ENCODE measurements around the gene RAI14.

The RAI14 gene

DNA sequence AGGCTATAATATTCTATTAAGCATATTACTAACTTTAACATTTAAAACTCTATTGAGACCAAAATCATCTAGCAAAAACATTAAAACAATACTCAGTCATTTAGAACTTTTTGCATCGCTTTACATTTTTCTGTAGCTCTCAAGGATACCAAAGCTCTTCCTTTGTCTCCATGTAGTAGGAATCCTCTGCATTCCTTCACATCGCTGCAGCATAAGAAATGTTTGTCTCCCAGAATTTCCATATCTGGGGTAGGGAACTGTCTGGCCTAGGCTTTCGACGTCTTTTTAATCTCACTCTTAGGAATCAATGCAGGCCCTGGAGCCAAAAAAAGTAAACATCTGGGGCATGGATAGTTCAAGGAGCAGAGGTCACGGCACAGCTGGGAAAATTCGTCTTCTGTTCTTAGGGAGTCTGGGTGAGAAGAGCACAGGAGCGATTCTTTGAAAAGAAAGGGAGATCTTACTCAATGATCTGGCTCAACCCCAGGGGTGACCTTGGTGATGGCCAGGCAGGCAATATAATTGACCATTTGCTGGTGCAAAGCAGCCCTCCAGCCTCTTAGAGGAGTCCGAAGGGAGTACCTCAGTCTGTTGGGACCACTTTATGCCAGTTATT, 23.2 kb upstream of the RAI14 start:
- no peak for DNase-seq (ENCODE audit: low read depth, low spot score)
- H3K4me3 ChIP-seq (ENCODE audit: low read length): no peak overlapping the region

DNA sequence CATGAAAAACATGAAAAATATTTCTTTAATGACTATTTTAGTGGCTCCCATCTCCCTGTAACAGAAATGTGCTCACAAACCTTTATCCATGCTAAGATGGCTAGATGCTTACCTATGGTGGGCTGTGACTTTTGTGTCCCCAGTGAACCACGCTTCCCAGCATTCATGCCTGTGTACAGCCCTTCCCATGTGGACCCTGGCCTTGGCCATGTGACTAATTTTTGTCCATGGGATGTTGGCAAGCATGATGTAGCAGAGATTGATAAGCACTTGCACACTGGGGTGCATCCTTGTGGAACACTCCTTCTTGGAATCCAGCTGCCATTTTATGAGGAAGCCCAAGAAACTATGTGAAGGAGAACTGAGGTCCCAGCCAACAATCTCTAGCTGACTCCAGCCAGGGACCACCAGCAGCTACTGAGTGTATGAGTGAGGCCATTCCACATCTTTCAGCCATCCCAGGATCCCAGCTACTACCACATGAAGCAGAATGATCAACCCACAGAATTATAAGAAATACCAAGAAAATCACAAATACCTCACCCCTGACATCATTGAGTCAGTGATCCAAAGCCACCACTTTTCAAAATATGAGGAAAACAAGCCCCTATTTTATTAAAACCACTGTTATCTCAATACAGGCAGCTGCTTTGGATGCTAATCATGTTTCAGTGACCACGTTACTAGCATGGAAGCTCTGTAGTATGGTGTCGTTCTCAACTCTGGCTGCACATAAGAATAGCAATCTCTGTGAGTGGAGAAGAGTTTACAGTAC, 16.1 kb upstream of the RAI14 start:
- no peak for DNase-seq (ENCODE audit: low read depth, low spot score)
- no peak overlapping the region for H3K4me3 ChIP-seq (ENCODE audit: low read length)

GRCh38 chr5:34648039-34648839, 7.9 kb upstream of the RAI14 start:
- no peak overlapping the region for H3K4me3 ChIP-seq (ENCODE audit: low read length)
- DNase-seq (ENCODE audit: low read depth, low spot score): no peak

GRCh38 chr5:34648840-34649158, 7.3 kb upstream of the RAI14 start:
- no peak for DNase-seq (ENCODE audit: low read depth, low spot score)
- H3K4me3 ChIP-seq (ENCODE audit: low read length): no peak overlapping the region

- DNase-seq (ENCODE audit: low read depth, low spot score): no peak
- H3K4me3 ChIP-seq (ENCODE audit: low read length): no peak overlapping the region
Observed at GRCh38 chr5:34651791-34652190, 4.3 kb upstream of the RAI14 start.

GRCh38 chr5:34652466-34652865, 3.7 kb upstream of the RAI14 start:
- H3K4me3 ChIP-seq (ENCODE audit: low read length): no peak overlapping the region
- DNase-seq (ENCODE audit: low read depth, low spot score): no peak

DNA sequence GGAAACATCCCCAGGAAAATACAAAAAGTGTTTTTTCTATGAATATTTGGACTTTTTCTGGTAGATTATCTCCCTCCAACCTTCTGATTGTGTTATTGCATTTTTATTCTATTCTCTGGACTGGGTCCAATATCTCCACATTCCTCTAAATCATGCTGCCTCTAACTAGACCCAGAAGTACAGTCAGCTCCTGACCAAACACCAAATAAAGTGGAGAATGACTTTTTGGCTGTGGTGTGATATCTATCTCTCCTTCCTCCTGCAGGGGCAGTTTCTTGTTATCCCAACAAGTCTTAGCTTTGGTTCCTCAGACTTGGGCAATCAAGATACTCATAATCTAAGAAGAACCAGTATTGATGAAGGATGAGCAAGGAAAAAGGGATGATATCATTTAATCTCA, 3.2 kb upstream of the RAI14 start:
- DNase-seq (ENCODE audit: low read depth, low spot score): no peak
- no peak overlapping the region for H3K4me3 ChIP-seq (ENCODE audit: low read length)

GRCh38 chr5:34653708-34654107, 2.4 kb upstream of the RAI14 start:
- no peak overlapping the region for H3K4me3 ChIP-seq (ENCODE audit: low read length)
- DNase-seq (ENCODE audit: low read depth, low spot score): no peak

GRCh38 chr5:34655354-34655991, 655 bp upstream of the RAI14 start:
- H3K4me3 ChIP-seq (ENCODE audit: low read length): no peak overlapping the region
- no peak for DNase-seq (ENCODE audit: low read depth, low spot score)

- DNase-seq (ENCODE audit: low read depth, low spot score): no peak
- H3K4me3 ChIP-seq (ENCODE audit: low read length): no peak overlapping the region
Observed at GRCh38 chr5:34656700-34657273, 659 bp downstream of the RAI14 start.

DNA sequence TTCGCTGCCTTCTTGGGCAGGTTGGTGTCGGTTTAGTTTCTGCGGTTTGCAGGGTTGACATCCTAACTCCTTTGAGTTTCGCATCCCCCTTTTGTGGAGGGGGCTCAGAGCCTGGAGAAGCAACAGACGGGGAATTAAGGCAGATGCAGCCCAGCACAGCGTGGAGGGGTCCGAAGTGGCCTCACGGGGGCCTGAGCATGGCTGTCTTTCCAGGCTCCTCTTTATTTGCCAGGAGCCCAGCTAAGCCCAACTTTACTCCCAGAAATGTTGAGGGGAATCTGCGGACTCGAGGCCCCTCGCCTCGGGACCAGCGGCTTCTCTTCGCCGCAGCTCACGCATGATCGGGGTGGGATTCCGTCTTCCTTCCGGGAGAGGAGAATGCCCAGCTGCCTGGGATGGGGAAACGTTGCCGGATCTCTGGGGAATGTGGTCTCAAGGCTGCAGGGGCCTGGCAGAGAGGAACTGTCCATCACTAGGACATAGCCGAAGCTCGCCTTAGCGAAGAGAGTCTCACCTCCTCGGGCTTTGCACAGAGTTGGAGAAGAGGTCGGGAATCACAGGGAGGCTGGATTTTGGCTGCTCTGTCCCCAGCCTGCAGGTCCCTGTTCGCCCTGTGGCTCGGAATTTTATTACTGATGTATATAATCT, 1.3 kb downstream of the RAI14 start:
- H3K4me3 ChIP-seq (ENCODE audit: low read length): no peak overlapping the region
- no peak for DNase-seq (ENCODE audit: low read depth, low spot score)

GRCh38 chr5:34657988-34658387, 1.9 kb downstream of the RAI14 start:
- no peak for DNase-seq (ENCODE audit: low read depth, low spot score)
- H3K4me3 ChIP-seq (ENCODE audit: low read length): no peak overlapping the region

GRCh38 chr5:34659168-34659567, 3.0 kb downstream of the RAI14 start:
- no peak overlapping the region for H3K4me3 ChIP-seq (ENCODE audit: low read length)
- no peak for DNase-seq (ENCODE audit: low read depth, low spot score)

GRCh38 chr5:34660444-34660843, 4.3 kb downstream of the RAI14 start:
- no peak overlapping the region for H3K4me3 ChIP-seq (ENCODE audit: low read length)
- no peak for DNase-seq (ENCODE audit: low read depth, low spot score)

DNA sequence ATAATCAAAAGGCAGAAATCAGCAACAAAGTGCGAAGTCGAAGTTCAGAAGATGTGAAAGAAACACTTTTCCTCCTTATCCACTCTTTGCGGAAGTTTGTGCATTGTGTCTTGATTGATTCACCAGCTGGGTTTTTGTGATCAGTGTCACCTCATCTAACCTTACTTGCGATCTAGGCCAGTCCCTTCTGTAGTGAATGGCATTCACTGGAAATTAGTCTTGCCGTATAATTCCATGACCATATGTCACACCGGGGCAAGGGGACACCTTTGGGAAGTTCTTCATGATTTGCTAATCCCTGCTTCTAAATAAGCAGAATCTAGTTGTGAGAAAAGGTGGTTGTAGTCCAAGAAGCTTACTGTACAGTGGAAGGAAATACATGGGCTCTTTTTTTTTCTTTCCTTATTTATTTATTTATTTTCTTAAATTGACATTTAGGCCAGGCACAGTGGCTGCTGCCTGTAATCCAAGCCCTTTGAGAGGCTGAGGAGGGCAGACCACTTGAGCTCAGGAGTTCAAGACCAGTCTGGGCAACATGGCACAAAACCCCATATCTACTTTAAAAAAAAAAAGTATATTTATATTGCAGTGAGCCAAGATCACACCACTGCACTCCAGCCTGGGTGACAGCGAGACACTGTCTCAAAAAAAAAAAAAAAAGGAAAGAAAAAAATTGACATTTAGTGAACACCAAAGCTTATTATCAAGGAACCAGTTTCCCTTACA, 7.8 kb downstream of the RAI14 start:
- H3K4me3 ChIP-seq (ENCODE audit: low read length): no peak overlapping the region

GRCh38 chr5:34666392-34667080, 10.4 kb downstream of the RAI14 start:
- H3K4me3 ChIP-seq (ENCODE audit: low read length): no peak overlapping the region
- DNase-seq (ENCODE audit: low read depth, low spot score): no peak

More for the DNA sequence above, 7.8 kb downstream of the RAI14 start:
- no peak for DNase-seq (ENCODE audit: low read depth, low spot score)

DNA sequence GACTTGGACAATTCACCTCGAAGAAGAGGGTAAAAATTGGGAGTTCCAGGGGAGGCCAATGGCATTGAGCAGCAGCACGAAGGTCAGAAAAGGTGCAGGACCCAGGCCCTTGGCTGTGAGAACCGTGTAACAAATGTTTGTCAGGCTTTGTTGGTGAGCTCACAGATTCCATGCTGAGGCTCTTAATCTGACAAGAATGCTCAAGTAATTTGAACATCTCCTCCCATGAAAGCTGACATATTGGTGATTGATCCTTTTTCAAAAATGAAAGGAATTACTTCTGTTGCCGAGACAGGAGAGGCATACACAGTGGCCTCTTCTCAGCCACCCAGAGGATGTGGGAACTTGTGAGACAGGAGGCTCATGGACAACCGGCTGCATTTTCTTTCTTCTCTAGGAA, 11.6 kb downstream of the RAI14 start:
- DNase-seq (ENCODE audit: low read depth, low spot score): no peak
- H3K4me3 ChIP-seq (ENCODE audit: low read length): no peak overlapping the region

GRCh38 chr5:34669931-34670516, 13.9 kb downstream of the RAI14 start:
- no peak for DNase-seq (ENCODE audit: low read depth, low spot score)
- H3K4me3 ChIP-seq (ENCODE audit: low read length): no peak overlapping the region

All from Jurkat, Clone E6-1 (cell line).